Endothelial cell of umbilical vein (primary cell): Measurements from ENCODE around the gene CFLAR. TPM values are rescaled to one million over a fixed set of nuclear protein-coding genes. Genes with fewer than 3 reads are reported as not detected.

Experiments used
- BruUV-seq: library from RNA; stranded (reverse); fragments of 400-500 nt; replicated peaks from 2 replicates; lab custom pipeline; 2021; lab: Mats Ljungman, UMichigan
- CTCF ChIA-PET: fragments of 300-600, 350-600 bp; sonication (Branson Sonifier 250); formaldehyde crosslinking; loops from one replicate; lab custom pipeline; 2021; ENCODE audit warnings: antibody characterized with exemption, inconsistent platforms; lab: Charles Lee
- POLR2A ChIA-PET: fragments of 300-600, 350-600 bp; sonication (Branson Sonifier 250); formaldehyde crosslinking; loops from one replicate; lab custom pipeline; 2021; ENCODE audit warnings: antibody characterized with exemption, inconsistent platforms; lab: Charles Lee
- DNase-seq: peaks from one replicate; pipeline ENCODE4 v3.0.0-alpha.2; 2011; ENCODE audit warnings: low read depth, low spot score
- FAIRE-seq: peaks from 2 replicates; lab custom pipeline; 2011; peaks lifted over from hg19 to GRCh38; lab: Jason Lieb, UNC
- H2AFZ ChIP-seq: 2 replicates; pipeline ENCODE4 v1.6.0; 2012; ENCODE audit warnings: low read depth, low read length, control low read depth, inconsistent platforms
- H3K27ac ChIP-seq: 2 replicates; pipeline ENCODE4 v1.5.1; 2011; ENCODE audit warnings: low read depth, mild to moderate bottlenecking, control low read depth, low read length, moderate library complexity; ENCODE audit not compliant: insufficient read depth
- H3K27me3 ChIP-seq, 2 experiments: 2 replicates each; pipeline versions ENCODE4 v1.6.0 to v1.6.1; 2011; ENCODE audit warnings: low read length in 2 of 2, mixed read lengths in 1 of 2; ENCODE audit not compliant: control insufficient read depth in 2 of 2, insufficient read depth in 2 of 2
- H3K36me3 ChIP-seq, 2 experiments: 2 replicates in 1 of 2; 3 replicates in 1 of 2; pipeline ENCODE4 v1.5.1; 2011; ENCODE audit warnings: low read length in 2 of 2, mild to moderate bottlenecking in 1 of 2, moderate library complexity in 1 of 2; ENCODE audit not compliant: control insufficient read depth in 2 of 2, insufficient read depth in 2 of 2; ENCODE audit errors: extremely low read depth in 1 of 2
- H3K4me1 ChIP-seq: 3 replicates; pipeline ENCODE4 v1.5.1; 2011; ENCODE audit warnings: mild to moderate bottlenecking, low read length; ENCODE audit not compliant: control insufficient read depth, insufficient read depth; ENCODE audit errors: extremely low read depth
- H3K4me2 ChIP-seq: 2 replicates; pipeline ENCODE4 v1.6.1; 2011; ENCODE audit warnings: low read length, control low read depth, mixed read lengths; ENCODE audit not compliant: insufficient read depth
- H3K4me3 ChIP-seq, 3 experiments: fragments of 200-600 bp in 1 of 3; sonication (generic), shearing (Covaris generic) in 1 of 3; replicated peaks in 1 of 3; 2 replicates each; pipeline ENCODE4 v1.5.1; 2011 to 2016; ENCODE audit warnings: control low read depth in 3 of 3, low read length in 3 of 3, mild to moderate bottlenecking in 2 of 3, inconsistent platforms in 1 of 3, low read depth in 1 of 3, moderate library complexity in 1 of 3; ENCODE audit not compliant: insufficient read depth in 1 of 3
- H3K79me2 ChIP-seq: 2 replicates; pipeline ENCODE4 v1.6.0; 2012; ENCODE audit warnings: low read length, inconsistent platforms; ENCODE audit not compliant: control insufficient read depth, insufficient read depth
- H3K9ac ChIP-seq: replicated peaks from 2 replicates; pipeline ENCODE3; 2011; ENCODE audit warnings: low read length, control low read depth; ENCODE audit not compliant: insufficient read depth; ENCODE audit errors: extremely low read depth
- H3K9me1 ChIP-seq: replicated peaks from 3 replicates; pipeline ENCODE4 v1.6.0; 2011; ENCODE audit warnings: mild to moderate bottlenecking, low read length; ENCODE audit not compliant: control insufficient read depth, insufficient read depth; ENCODE audit errors: extremely low read depth
- H3K9me3 ChIP-seq: replicated peaks from 2 replicates; pipeline ENCODE4 v1.5.1; 2012; ENCODE audit warnings: low read length, inconsistent platforms; ENCODE audit not compliant: control insufficient read depth, insufficient read depth
- H4K20me1 ChIP-seq: replicated peaks from 2 replicates; pipeline ENCODE3; 2011; ENCODE audit warnings: mild to moderate bottlenecking, low read length; ENCODE audit not compliant: control insufficient read depth, insufficient read depth; ENCODE audit errors: extremely low read depth
- CTCF ChIP-seq, 2 donors: IDR thresholded peaks; 1 replicate in 1 of 2; 2 replicates in 1 of 2; pipeline ENCODE4 v1.5.1; 2011; ENCODE audit warnings: low read length in 2 of 2, mild to moderate bottlenecking in 2 of 2, moderate library complexity in 2 of 2, control low read depth in 1 of 2, inconsistent platforms in 1 of 2, low read depth in 1 of 2; ENCODE audit not compliant: insufficient read depth in 1 of 2; ENCODE audit errors: extremely low read depth in 1 of 2
- EZH2 ChIP-seq: IDR thresholded peaks from 2 replicates; pipeline ENCODE4 v1.6.1; 2012; ENCODE audit warnings: borderline replicate concordance, low read depth, mild to moderate bottlenecking, moderate library complexity, low read length, inconsistent platforms; ENCODE audit not compliant: severe bottlenecking
- FOS ChIP-seq: IDR thresholded peaks from 2 replicates; pipeline ENCODE4 v1.6.1; 2011; ENCODE audit warnings: mild to moderate bottlenecking, low read length, moderate library complexity, borderline replicate concordance; ENCODE audit not compliant: insufficient read depth
- GATA2 ChIP-seq: IDR thresholded peaks from 2 replicates; pipeline ENCODE4 v1.7.0; 2011; ENCODE audit warnings: low read depth, mild to moderate bottlenecking, moderate library complexity, mixed read lengths, low read length; ENCODE audit not compliant: insufficient read length, insufficient read depth
- JUN ChIP-seq: IDR thresholded peaks from 2 replicates; pipeline ENCODE4 v1.6.1; 2011; ENCODE audit warnings: borderline replicate concordance, low read depth; ENCODE audit not compliant: insufficient read length, insufficient read depth
- MAX ChIP-seq: IDR thresholded peaks from 2 replicates; pipeline ENCODE4 v1.6.1; 2011; ENCODE audit not compliant: insufficient read depth, insufficient read length
- MYC ChIP-seq: IDR thresholded peaks from one replicate; pipeline ENCODE4 v1.6.1; 2011; ENCODE audit warnings: mild to moderate bottlenecking, low read depth, low read length
- POLR2A ChIP-seq: IDR thresholded peaks from 2 replicates; pipeline ENCODE4 v1.6.1; 2012; ENCODE audit warnings: low read depth, mild to moderate bottlenecking, control low read depth, low read length
- POLR2AphosphoS5 ChIP-seq: IDR thresholded peaks from 2 replicates; pipeline ENCODE4 v1.6.1; 2012; ENCODE audit warnings: low read depth, mild to moderate bottlenecking, control low read depth, low read length, moderate library complexity; ENCODE audit not compliant: insufficient read depth
- dilution Hi-C: fragments of 300-500 bp; cut with MboI; formaldehyde crosslinking; loops from one replicate; pipeline ENCODE4 v1.15.0; 2019; ENCODE audit warnings: low sequenced_read_pairs; ENCODE audit not compliant: extremely low pct_ligation_motif_present
- intact Hi-C: fragments of 100-400 bp; cut with micrococcal nuclease; formaldehyde crosslinking; loops from one replicate; pipeline ENCODE4 v1.10.0; 2022
- polyA plus RNA-seq, 4 experiments: library from polyadenylated mRNA; depleted of rRNA in 3 of 4; stranded (reverse) in 3 of 4; unstranded in 1 of 4; fragments of >200 nt; gene quantifications; 2 replicates each; pipeline versions ENCODE4 v1.2.1 to v1.2.3, GENCODE V29; 2011 to 2012; ENCODE audit warnings: missing spikeins in 1 of 4
- total RNA-seq: library from RNA; stranded (reverse); gene quantifications from 2 replicates; pipeline ENCODE4 v1.2.3, GENCODE V29; 2021

CFLAR gene
- total and polyA plus RNA-seq, 2 donors (not counting 3 experiments of a cell fraction or from before 2014, with no cell fraction given) = 104 to 260 TPM

- intact Hi-C loops = loop anchor here (1.0 kb wide), 2 partner anchors 20 to 32 kb away; no protein-coding TSS in a partner anchor
- FAIRE-seq = no peak
- CTCF ChIA-PET = interaction anchor here (1.0 to 2.6 kb wide), 6 partner anchors 20 to 245 kb away, joined by 3 to 10 read pairs (median 6); no protein-coding TSS in a partner anchor
Measured at GRCh38 chr2:201150454-201151020, 34.6 kb downstream of the CFLAR start.

More at GRCh38 chr2:201150454-201151020, 34.6 kb downstream of the CFLAR start:
- TSS peak; percentile 74 for BruUV-seq
- H3K36me3 ChIP-seq = peaks cover 14 to 30% of the 10 kb centered on the region in 2 experiments
- H3K27ac ChIP-seq = peak overlapping the region; percentile 84
- H3K79me2 ChIP-seq = peaks cover 28% of the 10 kb centered on the region
- DNase-seq = no peak
- no peaks in the 10 kb centered on the region for H4K20me1 ChIP-seq
- H3K9ac ChIP-seq = peak overlapping the region; percentile 63
- no peaks in the 10 kb centered on the region for H3K27me3 ChIP-seq
- TF ChIP-seq EZH2 (no peak), POLR2A (no peak), POLR2AphosphoS5 (no peak), GATA2 (no peak), FOS (no peak), MAX (no peak), CTCF (IDR thresholded peaks at IDR 0.05; ENCODE audit: extremely low read depth in 1 of 2, insufficient read depth in 1 of 2, low read depth in 1 of 2, low read length in 2 of 2) (no peak), MYC (no peak), JUN (no peak)
- H3K9me1 ChIP-seq = no peaks in the 10 kb centered on the region
- no peak overlapping the region for H3K4me3 ChIP-seq
- dilution Hi-C loops = no loop called here
- H3K9me3 ChIP-seq = no peaks in the 10 kb centered on the region
- H3K4me2 ChIP-seq = peak overlapping the region; percentile 65
- POLR2A ChIA-PET = interaction anchor here (0.7 to 1.3 kb wide), 3 partner anchors 20 to 33 kb away, joined by 4 to 5 read pairs (median 5); no protein-coding TSS in a partner anchor
- peaks cover 47% of the 10 kb centered on the region for H3K4me1 ChIP-seq
- no peak overlapping the region for H2AFZ ChIP-seq
